Calu3 (cell line): Measurements from ENCODE around the gene CLEC16A. TPM values are rescaled to one million over a fixed set of nuclear protein-coding genes. Genes with fewer than 3 reads are reported as not detected.

Experiments
- BruUV-seq: library from RNA; stranded (reverse); fragments of 400-500 nt; replicated peaks from 2 replicates; lab custom pipeline; 2021; lab: Mats Ljungman, UMichigan
- CTCF ChIA-PET: fragments of 300-600 bp; sonication (Branson Sonifier 250); formaldehyde crosslinking; loops from one replicate; lab custom pipeline; 2022; ENCODE audit warnings: antibody characterized with exemption; lab: Charles Lee
- DNase-seq: peaks from one replicate; pipeline ENCODE4 v3.0.0; 2022
- H3K27ac Mint-ChIP-seq: one replicate; pipeline ENCODE4 v1.8.0; 2022; ENCODE audit warnings: mixed read lengths; ENCODE audit not compliant: unreplicated experiment
- H3K27me3 Mint-ChIP-seq: one replicate; pipeline ENCODE4 v1.8.0; 2022; ENCODE audit warnings: mixed read lengths; ENCODE audit not compliant: unreplicated experiment
- H3K36me3 Mint-ChIP-seq: one replicate; pipeline ENCODE4 v1.8.0; 2022; ENCODE audit warnings: mild to moderate bottlenecking, moderate library complexity, mixed read lengths; ENCODE audit not compliant: insufficient read depth, unreplicated experiment
- H3K4me1 Mint-ChIP-seq: one replicate; pipeline ENCODE4 v1.8.0; 2022; ENCODE audit warnings: mild to moderate bottlenecking, low read depth, mixed read lengths; ENCODE audit not compliant: unreplicated experiment
- H3K4me3 Mint-ChIP-seq: one replicate; pipeline ENCODE4 v1.8.0; 2022; ENCODE audit warnings: mild to moderate bottlenecking, low read depth, moderate library complexity, mixed read lengths; ENCODE audit not compliant: unreplicated experiment
- H3K9me3 Mint-ChIP-seq: one replicate; pipeline ENCODE4 v1.8.0; 2022; ENCODE audit warnings: low read depth, mixed read lengths; ENCODE audit not compliant: unreplicated experiment
- CTCF ChIP-seq: fragments of 200-600 bp; IDR thresholded peaks from one replicate; pipeline ENCODE4 v1.8.0; 2022; ENCODE audit warnings: antibody characterized with exemption; ENCODE audit not compliant: unreplicated experiment
- intact Hi-C: fragments of 100-400 bp; cut with micrococcal nuclease; formaldehyde crosslinking; loops from one replicate; pipeline ENCODE4 v1.10.0; 2022; ENCODE audit not compliant: unreplicated experiment
- total RNA-seq: library from RNA; stranded (reverse); gene quantifications from 2 replicates; pipeline ENCODE4 v1.2.3, GENCODE V29; 2022

CLEC16A gene
- total RNA-seq, 1 experiment from 2014 or later: 33.0 TPM

GRCh38 chr16:11151156-11151884 lies 207.0 kb downstream of the CLEC16A start:
- intact Hi-C loops: no loop called here
- BruUV-seq: no TSS peak
- H3K27ac Mint-ChIP-seq: no peak overlapping the region
- no peaks in the 10 kb centered on the region for H3K4me1 Mint-ChIP-seq
- CTCF ChIA-PET: no interaction called here
- TF ChIP-seq CTCF: no peak
- H3K27me3 Mint-ChIP-seq: no peaks in the 10 kb centered on the region
- H3K4me3 Mint-ChIP-seq: no peak overlapping the region
- no peaks in the 10 kb centered on the region for H3K36me3 Mint-ChIP-seq
- no peaks in the 10 kb centered on the region for H3K9me3 Mint-ChIP-seq
- DNase-seq: no peak

GRCh38 chr16:11151885-11152629 lies 207.7 kb downstream of the CLEC16A start:
- Mint-ChIP-seq H3K4me3 (no peak overlapping the region), H3K27me3 (no peaks in the 10 kb centered on the region), H3K27ac (no peak overlapping the region), H3K9me3 (no peaks in the 10 kb centered on the region), H3K4me1 (no peaks in the 10 kb centered on the region), H3K36me3 (no peaks in the 10 kb centered on the region)
- intact Hi-C loops: no loop called here
- no peak for DNase-seq
- no peak for TF ChIP-seq CTCF
- CTCF ChIA-PET: no interaction called here
- BruUV-seq: no TSS peak

GRCh38 chr16:11152677-11153331 lies 208.4 kb downstream of the CLEC16A start:
- intact Hi-C loops: no loop called here
- Mint-ChIP-seq H3K27me3 (no peaks in the 10 kb centered on the region), H3K9me3 (no peaks in the 10 kb centered on the region), H3K4me1 (no peaks in the 10 kb centered on the region), H3K4me3 (no peak overlapping the region), H3K36me3 (no peaks in the 10 kb centered on the region), H3K27ac (no peak overlapping the region)
- TF ChIP-seq CTCF: no peak
- CTCF ChIA-PET: no interaction called here
- no TSS peak for BruUV-seq
- DNase-seq: no peak

GRCh38 chr16:11155284-11155806 lies 211.0 kb downstream of the CLEC16A start:
- CTCF ChIA-PET: no interaction called here
- no peak for DNase-seq
- intact Hi-C loops: no loop called here

More at GRCh38 chr16:11155284-11155806, 211.0 kb downstream of the CLEC16A start:
- no peaks in the 10 kb centered on the region for H3K27me3 Mint-ChIP-seq
- H3K27ac Mint-ChIP-seq: no peak overlapping the region
- BruUV-seq: no TSS peak
- H3K4me1 Mint-ChIP-seq: no peaks in the 10 kb centered on the region
- no peak overlapping the region for H3K4me3 Mint-ChIP-seq
- no peak for TF ChIP-seq CTCF
- H3K9me3 Mint-ChIP-seq: no peaks in the 10 kb centered on the region
- no peaks in the 10 kb centered on the region for H3K36me3 Mint-ChIP-seq
